Measurements from ENCODE around the gene ACTR3C. TPM values are rescaled to one million over a fixed set of nuclear protein-coding genes. Genes with fewer than 3 reads are reported as not detected.

Gene ACTR3C
- total RNA-seq, 1 experiment from 2014 or later, result 3.6 TPM

DNA sequence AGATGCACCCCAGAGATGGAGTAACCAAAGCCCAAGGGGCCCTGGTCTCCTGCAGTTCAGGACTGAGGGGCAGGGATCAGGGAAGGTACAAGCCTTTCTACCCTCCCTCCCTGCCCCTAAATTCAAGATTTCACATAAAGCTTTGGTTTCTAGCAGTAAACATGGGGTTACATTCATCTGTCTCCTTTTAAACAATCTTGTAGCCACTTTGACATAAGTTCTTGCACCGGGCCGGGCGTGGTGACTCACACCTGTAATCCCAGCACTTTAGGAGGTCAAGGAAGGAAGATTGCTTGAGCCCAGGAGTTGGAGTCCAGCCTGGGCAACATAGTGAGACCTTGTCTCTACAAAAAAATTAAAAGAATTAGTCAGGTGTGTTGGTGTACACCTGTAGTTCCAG, 4.0 kb upstream of the ACTR3C start:
- no TSS peak for BruUV-seq (replicated peaks)

DNA sequence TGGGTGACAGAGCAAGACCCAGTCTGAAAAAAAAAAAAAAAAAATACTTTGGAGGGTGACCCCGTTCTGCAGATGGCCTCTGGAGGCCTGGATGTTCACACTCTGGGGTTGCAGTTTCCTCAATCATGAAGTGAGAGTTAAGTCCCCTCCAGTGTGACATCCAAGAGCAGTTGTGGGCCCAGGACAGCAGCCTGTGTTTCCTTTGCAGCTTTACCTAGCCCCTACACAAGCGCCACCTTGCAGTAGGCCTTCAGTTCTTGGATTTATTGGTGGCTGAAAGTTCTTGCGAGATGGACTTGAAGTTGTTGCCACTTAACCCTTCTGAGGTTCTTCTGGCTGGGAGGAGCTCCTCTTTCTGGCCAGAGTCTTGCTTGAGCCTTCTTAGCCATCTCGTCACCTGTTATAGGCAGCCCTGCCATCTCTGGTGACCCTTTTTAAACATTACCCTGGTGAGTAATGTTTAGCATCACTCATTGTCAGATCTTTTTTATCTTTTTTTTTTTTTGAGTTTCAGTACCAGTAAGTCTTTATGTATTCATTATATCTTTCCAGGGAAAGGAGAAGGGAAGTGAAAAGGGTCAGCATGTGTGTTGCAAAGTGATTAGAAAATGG, 3.4 kb upstream of the ACTR3C start:
- Mint-ChIP-seq H3K4me3 (ENCODE audit: unreplicated experiment) (no peak overlapping the region), H3K9me3 (ENCODE audit: unreplicated experiment) (no peaks in the 10 kb centered on the region), H3K27me3 (ENCODE audit: insufficient read depth, unreplicated experiment) (no peaks in the 10 kb centered on the region), H3K36me3 (ENCODE audit: insufficient read depth, unreplicated experiment) (peaks cover 38% of the 10 kb centered on the region), H3K4me1 (ENCODE audit: insufficient read depth, unreplicated experiment) (peaks cover 16% of the 10 kb centered on the region), H3K27ac (ENCODE audit: low read depth, unreplicated experiment) (no peak overlapping the region)
- POLR2A ChIA-PET, result no interaction called here
- DNase-seq (ENCODE audit: unreplicated experiment), result no peak
- CTCF ChIA-PET, result interaction anchor here (1.5 kb wide), 1 partner anchor 20 kb away, joined by 3 read pairs; no protein-coding TSS in a partner anchor
- no TSS peak for BruUV-seq (replicated peaks)
- TF ChIP-seq, protein P1, sequence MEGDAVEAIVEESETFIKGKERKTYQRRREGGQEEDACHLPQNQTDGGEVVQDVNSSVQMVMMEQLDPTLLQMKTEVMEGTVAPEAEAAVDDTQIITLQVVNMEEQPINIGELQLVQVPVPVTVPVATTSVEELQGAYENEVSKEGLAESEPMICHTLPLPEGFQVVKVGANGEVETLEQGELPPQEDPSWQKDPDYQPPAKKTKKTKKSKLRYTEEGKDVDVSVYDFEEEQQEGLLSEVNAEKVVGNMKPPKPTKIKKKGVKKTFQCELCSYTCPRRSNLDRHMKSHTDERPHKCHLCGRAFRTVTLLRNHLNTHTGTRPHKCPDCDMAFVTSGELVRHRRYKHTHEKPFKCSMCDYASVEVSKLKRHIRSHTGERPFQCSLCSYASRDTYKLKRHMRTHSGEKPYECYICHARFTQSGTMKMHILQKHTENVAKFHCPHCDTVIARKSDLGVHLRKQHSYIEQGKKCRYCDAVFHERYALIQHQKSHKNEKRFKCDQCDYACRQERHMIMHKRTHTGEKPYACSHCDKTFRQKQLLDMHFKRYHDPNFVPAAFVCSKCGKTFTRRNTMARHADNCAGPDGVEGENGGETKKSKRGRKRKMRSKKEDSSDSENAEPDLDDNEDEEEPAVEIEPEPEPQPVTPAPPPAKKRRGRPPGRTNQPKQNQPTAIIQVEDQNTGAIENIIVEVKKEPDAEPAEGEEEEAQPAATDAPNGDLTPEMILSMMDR (IDR thresholded peaks at IDR 0.05; ENCODE audit: unreplicated experiment), result no peak
- intact Hi-C loops (cut with micrococcal nuclease), result no loop called here

More for the DNA sequence above, 4.0 kb upstream of the ACTR3C start:
- H3K4me3 Mint-ChIP-seq (ENCODE audit: unreplicated experiment), result no peak overlapping the region
- no peaks in the 10 kb centered on the region for H3K27me3 Mint-ChIP-seq (ENCODE audit: insufficient read depth, unreplicated experiment)
- intact Hi-C loops (cut with micrococcal nuclease), result no loop called here
- DNase-seq (ENCODE audit: unreplicated experiment), result no peak
- CTCF ChIA-PET, result interaction anchor here (0.6 kb wide), 1 partner anchor 149 kb away, joined by 3 read pairs; no protein-coding TSS in a partner anchor
- H3K9me3 Mint-ChIP-seq (ENCODE audit: unreplicated experiment), result no peaks in the 10 kb centered on the region
- peaks cover 16% of the 10 kb centered on the region for H3K4me1 Mint-ChIP-seq (ENCODE audit: insufficient read depth, unreplicated experiment)
- POLR2A ChIA-PET, result no interaction called here
- TF ChIP-seq, protein P1 (IDR thresholded peaks at IDR 0.05; ENCODE audit: unreplicated experiment), result no peak
- no peak overlapping the region for H3K27ac Mint-ChIP-seq (ENCODE audit: low read depth, unreplicated experiment)
- H3K36me3 Mint-ChIP-seq (ENCODE audit: insufficient read depth, unreplicated experiment), result peaks cover 38% of the 10 kb centered on the region

DNA sequence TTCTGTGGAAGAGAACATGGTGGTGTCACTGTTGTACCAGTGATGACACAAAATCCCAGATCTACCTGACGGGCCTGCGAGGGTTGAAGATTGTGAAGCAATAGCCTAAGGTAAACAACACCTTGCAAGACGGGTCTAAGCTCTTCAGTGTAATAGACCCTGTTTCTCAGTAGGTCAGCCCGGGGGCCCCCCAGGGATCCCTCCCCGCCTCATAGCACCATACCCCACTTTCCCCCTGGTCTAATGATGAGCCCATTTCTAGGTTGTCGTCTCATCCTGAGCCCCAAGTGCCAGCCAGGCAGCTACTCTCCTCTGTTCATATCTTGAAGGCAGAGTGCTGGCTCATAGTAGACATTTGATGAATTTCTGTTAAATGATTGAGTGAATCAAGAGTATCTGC, 2.6 kb upstream of the ACTR3C start:
- H3K27me3 Mint-ChIP-seq (ENCODE audit: insufficient read depth, unreplicated experiment), result no peaks in the 10 kb centered on the region
- no peak overlapping the region for H3K4me3 Mint-ChIP-seq (ENCODE audit: unreplicated experiment)
- BruUV-seq (replicated peaks), result no TSS peak
- CTCF ChIA-PET, result interaction anchor here (0.5 to 2.0 kb wide), 4 partner anchors 11 to 655 kb away, joined by 3 to 8 read pairs (median 4); no protein-coding TSS in a partner anchor
- H3K4me1 Mint-ChIP-seq (ENCODE audit: insufficient read depth, unreplicated experiment), result peaks cover 21% of the 10 kb centered on the region
- no peaks in the 10 kb centered on the region for H3K9me3 Mint-ChIP-seq (ENCODE audit: unreplicated experiment)
- H3K27ac Mint-ChIP-seq (ENCODE audit: low read depth, unreplicated experiment), result no peak overlapping the region
- H3K36me3 Mint-ChIP-seq (ENCODE audit: insufficient read depth, unreplicated experiment), result peaks cover 33% of the 10 kb centered on the region
- DNase-seq (ENCODE audit: unreplicated experiment), result no peak
- POLR2A ChIA-PET, result no interaction called here
- intact Hi-C loops (cut with micrococcal nuclease), result no loop called here
- TF ChIP-seq, protein P1 (IDR thresholded peaks at IDR 0.05; ENCODE audit: unreplicated experiment), result no peak

DNA sequence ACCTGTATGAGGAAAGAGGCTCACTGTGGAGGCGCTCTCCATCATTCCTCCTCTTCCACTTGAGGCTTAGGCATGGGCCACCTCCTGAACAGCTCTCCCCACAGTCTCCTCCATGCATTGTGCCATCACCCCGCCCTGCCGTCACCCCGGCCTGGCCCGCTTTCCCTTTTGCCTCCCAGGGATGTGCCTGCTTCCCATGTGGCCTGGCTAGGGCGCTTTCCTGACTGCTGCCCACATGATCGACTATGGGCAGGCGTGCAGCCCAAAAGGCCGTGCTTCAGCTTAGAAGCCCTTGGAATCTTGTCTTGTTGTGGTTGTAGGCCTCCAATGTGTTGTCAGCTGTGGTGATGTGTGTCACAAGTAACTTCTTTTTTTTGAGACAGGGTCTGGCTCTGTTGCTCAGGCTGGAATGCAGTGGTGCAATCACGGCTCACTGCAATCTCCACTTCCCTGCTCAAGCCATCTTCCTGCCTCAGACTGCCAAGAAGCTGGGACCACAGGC, 1.8 kb upstream of the ACTR3C start:
- TF ChIP-seq, protein P1 (IDR thresholded peaks at IDR 0.05; ENCODE audit: unreplicated experiment), result no peak
- peak overlapping the region; percentile 93 for H3K27ac Mint-ChIP-seq (ENCODE audit: low read depth, unreplicated experiment)
- intact Hi-C loops (cut with micrococcal nuclease), result no loop called here
- H3K9me3 Mint-ChIP-seq (ENCODE audit: unreplicated experiment), result no peaks in the 10 kb centered on the region
- no TSS peak for BruUV-seq (replicated peaks)
- peak overlapping the region; percentile 84 for H3K4me3 Mint-ChIP-seq (ENCODE audit: unreplicated experiment)
- CTCF ChIA-PET, result interaction anchor here (1.3 to 2.0 kb wide), 3 partner anchors 10 to 30 kb away, joined by 3 to 8 read pairs (median 4); no protein-coding TSS in a partner anchor
- no peak for DNase-seq (ENCODE audit: unreplicated experiment)
- no peaks in the 10 kb centered on the region for H3K27me3 Mint-ChIP-seq (ENCODE audit: insufficient read depth, unreplicated experiment)
- H3K36me3 Mint-ChIP-seq (ENCODE audit: insufficient read depth, unreplicated experiment), result peaks cover 33% of the 10 kb centered on the region
- POLR2A ChIA-PET, result no interaction called here
- peaks cover 24% of the 10 kb centered on the region for H3K4me1 Mint-ChIP-seq (ENCODE audit: insufficient read depth, unreplicated experiment)

All from MCF 10A (cell line).